ENCODE measurements around the gene GPR137. TPM values are rescaled to one million over a fixed set of nuclear protein-coding genes. Genes with fewer than 3 reads are reported as not detected.

The GPR137 gene
- total RNA-seq, 1 experiment from 2014 or later, result 33.3 TPM

Other genes starting within 250 kb of the GPR137 start
- 0.09 and 0.10 TPM in 2 replicates for gene FLRT1, start 249.9 kb upstream of the GPR137 start, total RNA-seq (2022)
- 35.7 and 38.0 TPM in 2 replicates for gene MACROD1, start 119.7 kb upstream of the GPR137 start, total RNA-seq (2022)
- 344 and 391 TPM in 2 replicates for gene STIP1, start 99.7 kb upstream of the GPR137 start, total RNA-seq (2022)
- 16.6 and 18.6 TPM in 2 replicates for gene FERMT3, start 79.1 kb upstream of the GPR137 start, total RNA-seq (2022)
- gene TRPT1, start 59.7 kb upstream of the GPR137 start, total RNA-seq (2022), result 43.1 TPM in 2 replicates
- 58.7 and 63.6 TPM in 2 replicates for gene NUDT22, start 59.6 kb upstream of the GPR137 start, total RNA-seq (2022)
- gene DNAJC4, start 55.3 kb upstream of the GPR137 start, total RNA-seq (2022), result 26.6 and 28.0 TPM in 2 replicates
- 88.8 and 91.5 TPM in 2 replicates for gene VEGFB, start 51.3 kb upstream of the GPR137 start, total RNA-seq (2022)
- 87.4 and 91.3 TPM in 2 replicates for gene FKBP2, start 44.8 kb upstream of the GPR137 start, total RNA-seq (2022)
- gene PPP1R14B, start 38.9 kb upstream of the GPR137 start, total RNA-seq (2022), result 276 and 334 TPM in 2 replicates
- 35.9 and 39.5 TPM in 2 replicates for gene PLCB3, start 34.3 kb upstream of the GPR137 start, total RNA-seq (2022)
- gene BAD, start 1.2 kb upstream of the GPR137 start, total RNA-seq (2022), result 30.2 and 33.6 TPM in 2 replicates
- gene KCNK4, start 5.5 kb downstream of the GPR137 start, total RNA-seq (2022), result not detected in 2 replicates
- 0.85 TPM in 1 of 2 replicates, not detected in the other for gene CATSPERZ, start 14.5 kb downstream of the GPR137 start, total RNA-seq (2022)
- gene ESRRA, start 19.7 kb downstream of the GPR137 start, total RNA-seq (2022), result 53.4 and 59.7 TPM in 2 replicates
- gene TRMT112, start 31.7 kb downstream of the GPR137 start, total RNA-seq (2022), result 197 and 211 TPM in 2 replicates
- 165 TPM in 2 replicates for gene PRDX5, start 32.3 kb downstream of the GPR137 start, total RNA-seq (2022)
- 7.6 and 8.2 TPM in 2 replicates for gene CCDC88B, start 54.4 kb downstream of the GPR137 start, total RNA-seq (2022)
- gene RPS6KA4, start 73.3 kb downstream of the GPR137 start, total RNA-seq (2022), result 46.0 and 56.5 TPM in 2 replicates